Measurements from ENCODE around the gene ELOA.

Gene ELOA, protein sequence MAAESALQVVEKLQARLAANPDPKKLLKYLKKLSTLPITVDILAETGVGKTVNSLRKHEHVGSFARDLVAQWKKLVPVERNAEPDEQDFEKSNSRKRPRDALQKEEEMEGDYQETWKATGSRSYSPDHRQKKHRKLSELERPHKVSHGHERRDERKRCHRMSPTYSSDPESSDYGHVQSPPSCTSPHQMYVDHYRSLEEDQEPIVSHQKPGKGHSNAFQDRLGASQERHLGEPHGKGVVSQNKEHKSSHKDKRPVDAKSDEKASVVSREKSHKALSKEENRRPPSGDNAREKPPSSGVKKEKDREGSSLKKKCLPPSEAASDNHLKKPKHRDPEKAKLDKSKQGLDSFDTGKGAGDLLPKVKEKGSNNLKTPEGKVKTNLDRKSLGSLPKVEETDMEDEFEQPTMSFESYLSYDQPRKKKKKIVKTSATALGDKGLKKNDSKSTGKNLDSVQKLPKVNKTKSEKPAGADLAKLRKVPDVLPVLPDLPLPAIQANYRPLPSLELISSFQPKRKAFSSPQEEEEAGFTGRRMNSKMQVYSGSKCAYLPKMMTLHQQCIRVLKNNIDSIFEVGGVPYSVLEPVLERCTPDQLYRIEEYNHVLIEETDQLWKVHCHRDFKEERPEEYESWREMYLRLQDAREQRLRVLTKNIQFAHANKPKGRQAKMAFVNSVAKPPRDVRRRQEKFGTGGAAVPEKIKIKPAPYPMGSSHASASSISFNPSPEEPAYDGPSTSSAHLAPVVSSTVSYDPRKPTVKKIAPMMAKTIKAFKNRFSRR

DNA sequence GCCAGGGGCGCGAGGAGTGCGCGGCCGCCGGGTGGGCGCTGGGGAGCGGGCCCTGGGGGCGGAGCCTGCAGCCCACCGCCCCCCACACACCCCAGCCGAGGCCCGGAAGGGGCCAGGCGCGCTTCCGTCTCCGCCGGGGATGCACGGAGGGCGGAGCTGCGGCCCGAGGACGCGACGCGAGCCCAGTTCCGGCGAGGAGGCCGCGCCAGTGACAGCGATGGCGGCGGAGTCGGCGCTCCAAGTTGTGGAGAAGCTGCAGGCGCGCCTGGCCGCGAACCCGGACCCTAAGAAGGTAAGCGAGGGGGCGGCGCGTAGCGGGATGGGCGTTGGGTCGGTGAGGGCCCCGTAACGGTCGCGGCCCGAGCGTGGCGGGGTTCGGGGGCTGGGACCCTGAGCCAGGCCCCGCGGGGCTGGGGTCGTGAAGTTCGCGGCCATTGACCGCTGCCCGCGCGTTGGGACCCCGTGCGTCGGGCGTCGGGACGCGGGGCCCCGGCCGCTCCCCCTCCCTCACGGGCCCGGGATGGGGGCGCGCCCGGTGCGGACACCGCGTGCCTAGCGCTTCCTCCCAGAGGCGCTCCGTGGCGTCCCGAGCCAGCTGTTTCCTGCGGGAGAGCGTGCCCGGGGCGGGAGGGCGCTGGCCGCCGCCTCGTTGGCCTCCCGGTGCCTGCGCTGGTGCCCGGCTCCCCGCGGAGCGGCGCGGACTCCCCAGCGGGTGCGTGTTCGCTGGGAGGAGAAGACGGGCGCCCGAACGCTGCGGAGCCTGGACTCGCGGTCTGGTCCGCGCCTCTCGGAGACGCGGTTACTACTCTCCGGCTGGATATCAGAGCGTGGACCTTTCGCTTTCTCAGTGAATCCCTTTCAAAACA is at the start of gene ELOA:
TSS of gene ELOA (plus strand) at position 185 of the 866 bp plus-strand sequence. CDS start at position 218, 33 bp downstream.
- POLR2A ChIA-PET, result interaction anchor here (0.7 to 1.2 kb wide), 5 partner anchors 10 to 111 kb away, joined by 3 to 6 read pairs (median 4); partner anchors contain the start of gene PITHD1
- TF ChIP-seq, protein P1, sequence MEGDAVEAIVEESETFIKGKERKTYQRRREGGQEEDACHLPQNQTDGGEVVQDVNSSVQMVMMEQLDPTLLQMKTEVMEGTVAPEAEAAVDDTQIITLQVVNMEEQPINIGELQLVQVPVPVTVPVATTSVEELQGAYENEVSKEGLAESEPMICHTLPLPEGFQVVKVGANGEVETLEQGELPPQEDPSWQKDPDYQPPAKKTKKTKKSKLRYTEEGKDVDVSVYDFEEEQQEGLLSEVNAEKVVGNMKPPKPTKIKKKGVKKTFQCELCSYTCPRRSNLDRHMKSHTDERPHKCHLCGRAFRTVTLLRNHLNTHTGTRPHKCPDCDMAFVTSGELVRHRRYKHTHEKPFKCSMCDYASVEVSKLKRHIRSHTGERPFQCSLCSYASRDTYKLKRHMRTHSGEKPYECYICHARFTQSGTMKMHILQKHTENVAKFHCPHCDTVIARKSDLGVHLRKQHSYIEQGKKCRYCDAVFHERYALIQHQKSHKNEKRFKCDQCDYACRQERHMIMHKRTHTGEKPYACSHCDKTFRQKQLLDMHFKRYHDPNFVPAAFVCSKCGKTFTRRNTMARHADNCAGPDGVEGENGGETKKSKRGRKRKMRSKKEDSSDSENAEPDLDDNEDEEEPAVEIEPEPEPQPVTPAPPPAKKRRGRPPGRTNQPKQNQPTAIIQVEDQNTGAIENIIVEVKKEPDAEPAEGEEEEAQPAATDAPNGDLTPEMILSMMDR (IDR thresholded peaks at IDR 0.05; ENCODE audit: control extremely low read depth, extremely low read depth, low read depth, missing control alignments), result no peak
- DNase-seq (ENCODE audit: extremely low spot score), result peak; percentile 92
- CTCF ChIA-PET, result interaction anchor here (0.7 to 5.7 kb wide), 12 partner anchors 8 to 246 kb away, joined by 3 to 25 read pairs (median 4); partner anchors contain the start of gene RPL11

DNA sequence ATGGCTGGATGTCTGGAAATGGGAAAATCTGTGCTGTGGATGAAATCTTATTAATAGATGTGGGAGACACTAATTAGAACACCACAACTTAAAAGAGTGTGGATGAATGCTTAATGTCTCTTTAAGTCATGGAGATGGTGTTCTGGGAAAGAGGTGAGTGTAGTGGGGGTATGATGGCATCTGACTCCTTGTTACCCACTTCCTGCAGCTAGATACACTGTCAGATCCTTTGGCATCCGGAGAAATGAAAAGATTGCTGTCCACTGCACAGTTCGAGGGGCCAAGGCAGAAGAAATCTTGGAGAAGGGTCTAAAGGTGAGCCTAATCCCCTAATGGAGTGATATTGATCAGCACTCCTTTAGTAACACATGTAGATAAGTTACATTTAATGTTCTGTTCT is 49.7 kb upstream of the ELOA start:
- POLR2A ChIA-PET, result interaction anchor here (0.6 kb wide), 1 partner anchor 19 kb away, joined by 4 read pairs; no protein-coding TSS in a partner anchor

DNA sequence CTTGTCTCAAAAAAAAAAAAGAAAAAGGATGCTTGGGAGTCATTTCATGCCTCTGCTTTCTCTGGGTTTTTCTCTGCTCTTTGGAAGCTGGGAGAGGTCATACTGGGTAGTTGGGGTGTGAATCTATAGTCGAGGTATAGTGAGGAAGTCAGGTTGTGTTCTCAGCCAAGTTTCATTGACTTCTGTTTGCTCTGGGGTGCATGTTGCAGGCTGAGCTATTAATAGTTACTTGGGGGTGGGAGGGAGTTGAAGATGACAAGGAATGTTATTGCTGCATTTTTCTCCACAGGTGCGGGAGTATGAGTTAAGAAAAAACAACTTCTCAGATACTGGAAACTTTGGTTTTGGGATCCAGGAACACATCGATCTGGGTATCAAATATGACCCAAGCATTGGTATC is 48.9 kb upstream of the ELOA start:
- TF ChIP-seq, protein P1 (IDR thresholded peaks at IDR 0.05; ENCODE audit: control extremely low read depth, extremely low read depth, low read depth, missing control alignments), result no peak
- ChIA-PET POLR2A (no interaction called here), CTCF (interaction anchor here (0.9 to 1.8 kb wide), 8 partner anchors 23 to 144 kb away, joined by 3 to 6 read pairs (median 4); no protein-coding TSS in a partner anchor)
- DNase-seq (ENCODE audit: extremely low spot score), result no peak

More for the DNA sequence above, 49.7 kb upstream of the ELOA start:
- TF ChIP-seq, protein P1 (IDR thresholded peaks at IDR 0.05; ENCODE audit: control extremely low read depth, extremely low read depth, low read depth, missing control alignments), result no peak
- no peak for DNase-seq (ENCODE audit: extremely low spot score)
- CTCF ChIA-PET, result interaction anchor here (0.9 to 1.8 kb wide), 8 partner anchors 24 to 217 kb away, joined by 3 to 5 read pairs (median 4); no protein-coding TSS in a partner anchor

DNA sequence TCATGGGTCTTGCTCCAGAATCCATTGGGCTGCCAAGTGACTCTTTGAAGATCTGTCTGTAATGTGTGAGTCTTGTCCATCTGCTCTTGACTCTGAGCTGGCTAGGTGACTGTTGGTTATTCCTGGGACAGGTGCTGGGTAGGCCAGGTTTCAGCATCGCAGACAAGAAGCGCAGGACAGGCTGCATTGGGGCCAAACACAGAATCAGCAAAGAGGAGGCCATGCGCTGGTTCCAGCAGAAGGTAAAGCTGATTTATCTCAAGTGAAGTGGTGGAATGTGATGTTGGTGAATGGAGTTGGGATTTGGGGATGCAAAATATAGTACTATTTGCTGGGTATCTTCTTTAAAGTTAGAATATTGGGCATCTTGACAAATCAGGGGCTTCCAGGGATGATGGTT is 47.6 kb upstream of the ELOA start:
- ChIA-PET POLR2A (no interaction called here), CTCF (interaction anchor here (0.6 to 1.7 kb wide), 7 partner anchors 27 to 76 kb away, joined by 3 to 6 read pairs (median 3); no protein-coding TSS in a partner anchor)
- TF ChIP-seq, protein P1 (IDR thresholded peaks at IDR 0.05; ENCODE audit: control extremely low read depth, extremely low read depth, low read depth, missing control alignments), result no peak
- DNase-seq (ENCODE audit: extremely low spot score), result no peak

DNA sequence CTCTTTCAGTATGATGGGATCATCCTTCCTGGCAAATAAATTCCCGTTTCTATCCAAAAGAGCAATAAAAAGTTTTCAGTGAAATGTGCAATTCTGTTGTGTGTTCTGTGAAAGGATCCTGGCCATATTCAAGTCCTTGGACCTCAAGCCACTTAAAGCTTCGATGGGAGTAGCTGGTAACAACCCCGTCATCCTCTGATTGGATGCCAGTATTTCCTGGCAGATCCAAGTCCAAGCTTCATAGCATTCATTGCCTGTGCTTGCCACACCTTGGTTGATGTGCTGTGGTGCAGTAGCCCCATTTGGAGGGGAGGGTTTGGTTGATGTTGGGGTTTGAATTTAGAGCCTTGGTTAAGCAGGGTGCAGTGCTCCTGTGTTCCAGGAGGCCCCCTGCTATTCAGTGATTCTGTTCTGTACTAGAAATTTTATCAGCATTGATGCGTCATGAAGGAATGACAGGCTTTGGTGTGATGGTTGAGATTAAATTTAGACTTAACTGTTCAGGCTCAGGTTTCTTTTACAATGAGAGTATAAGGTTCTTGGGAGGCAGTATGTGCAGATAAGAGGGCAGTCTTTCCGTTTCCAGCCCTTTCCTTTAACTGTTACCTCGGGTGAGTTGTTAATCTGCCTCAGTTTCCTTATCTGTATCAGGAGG is 46.8 kb upstream of the ELOA start:
- TF ChIP-seq, protein P1 (IDR thresholded peaks at IDR 0.05; ENCODE audit: control extremely low read depth, extremely low read depth, low read depth, missing control alignments), result no peak
- no peak for DNase-seq (ENCODE audit: extremely low spot score)
- ChIA-PET POLR2A (interaction anchor here (0.6 to 0.8 kb wide), 3 partner anchors 11 to 1025 kb away, joined by 4 to 5 read pairs (median 4); no protein-coding TSS in a partner anchor), CTCF (interaction anchor here (1.3 to 4.3 kb wide), 3 partner anchors 22 to 55 kb away, joined by 3 to 22 read pairs (median 6); no protein-coding TSS in a partner anchor)
